ENCODE results near the gene GPLD1. TPM values are rescaled to one million over a fixed set of nuclear protein-coding genes. Genes with fewer than 3 reads are reported as not detected.

GPLD1 gene
- total and polyA plus RNA-seq, 4 donors: 0.45 to 3.8 (median 1.7) TPM

- 92% methylated on average over 9 of the region's 9 CpGs for WGBS, 2 donors
- no peak for TF ChIP-seq CTCF (IDR thresholded peaks at IDR 0.05; ENCODE audit: control extremely low read depth, extremely low read depth)
- H3K27me3 ChIP-seq (ENCODE audit: control insufficient read depth in 3 of 3, insufficient read depth in 3 of 3, low read length in 2 of 3): no peaks in the 10 kb centered on the region
Measured at GRCh38 chr6:24432611-24433010, 56.8 kb downstream of the GPLD1 start.

GRCh38 chr6:24431045-24431451 is 58.3 kb downstream of the GPLD1 start:
- peak; percentile 61 for ATAC-seq (ENCODE audit: insufficient read depth, low FRiP score)

More at GRCh38 chr6:24432611-24433010, 56.8 kb downstream of the GPLD1 start:
- Histone ChIP-seq H3K4me3 (no peak overlapping the region), H3K9ac (ENCODE audit: insufficient read depth in 1 of 2, low read length in 2 of 2) (no peak overlapping the region), H3K9me3 (ENCODE audit: control insufficient read depth in 4 of 4, insufficient read depth in 3 of 4, low read length in 3 of 4) (no peaks in the 10 kb centered on the region), H3K36me3 (ENCODE audit: control insufficient read depth in 4 of 4, insufficient read depth in 4 of 4, low read length in 4 of 4) (peaks cover 0 to 3% (median 2%) of the 10 kb centered on the region in 4 donors), H3K27ac (ENCODE audit: low read depth in 1 of 2, low read length in 1 of 2) (no peak overlapping the region), H3K4me1 (ENCODE audit: control insufficient read depth in 5 of 5, insufficient read depth in 5 of 5, low read length in 5 of 5) (no peaks in the 10 kb centered on the region)
- DNase-seq (no peak), ATAC-seq (ENCODE audit: insufficient read depth, low FRiP score) (no peak)

GRCh38 chr6:24430086-24430485 is 59.3 kb downstream of the GPLD1 start:
- Histone ChIP-seq H3K27ac (ENCODE audit: low read depth in 1 of 2, low read length in 1 of 2) (no peak overlapping the region), H3K36me3 (ENCODE audit: control insufficient read depth in 4 of 4, insufficient read depth in 4 of 4, low read length in 4 of 4) (peaks cover 0 to 8% (median 5%) of the 10 kb centered on the region in 4 donors), H3K4me3 (no peak overlapping the region), H3K9ac (ENCODE audit: insufficient read depth in 1 of 2, low read length in 2 of 2) (no peak overlapping the region), H3K4me1 (ENCODE audit: control insufficient read depth in 5 of 5, insufficient read depth in 5 of 5, low read length in 5 of 5) (no peaks in the 10 kb centered on the region), H3K27me3 (ENCODE audit: control insufficient read depth in 3 of 3, insufficient read depth in 3 of 3, low read length in 2 of 3) (no peaks in the 10 kb centered on the region), H3K9me3 (ENCODE audit: control insufficient read depth in 4 of 4, insufficient read depth in 3 of 4, low read length in 3 of 4) (no peaks in the 10 kb centered on the region)
- 84 to 95% methylated on average over 3 of the region's 3 CpGs for WGBS, 2 donors
- no peak for DNase-seq
- no peak for ATAC-seq (ENCODE audit: insufficient read depth, low FRiP score)
- no peak for TF ChIP-seq CTCF (IDR thresholded peaks at IDR 0.05; ENCODE audit: control extremely low read depth, extremely low read depth)

More at GRCh38 chr6:24431045-24431451, 58.3 kb downstream of the GPLD1 start:
- DNase-seq: peak in 2 of 3 donors; percentile 26 to 41
- no peaks in the 10 kb centered on the region for H3K9me3 ChIP-seq (ENCODE audit: control insufficient read depth in 4 of 4, insufficient read depth in 3 of 4, low read length in 3 of 4)
- peak; percentile 54 for TF ChIP-seq CTCF (IDR thresholded peaks at IDR 0.05; ENCODE audit: control extremely low read depth, extremely low read depth)
- WGBS, 2 donors: 71 to 81% methylated on average over 1 of the region's 1 CpG
- H3K27ac ChIP-seq (ENCODE audit: low read depth in 1 of 2, low read length in 1 of 2): no peak overlapping the region
- peaks cover 0 to 8% (median 4%) of the 10 kb centered on the region in 4 donors for H3K36me3 ChIP-seq (ENCODE audit: control insufficient read depth in 4 of 4, insufficient read depth in 4 of 4, low read length in 4 of 4)
- H3K27me3 ChIP-seq (ENCODE audit: control insufficient read depth in 3 of 3, insufficient read depth in 3 of 3, low read length in 2 of 3): no peaks in the 10 kb centered on the region
- no peaks in the 10 kb centered on the region for H3K4me1 ChIP-seq (ENCODE audit: control insufficient read depth in 5 of 5, insufficient read depth in 5 of 5, low read length in 5 of 5)
- H3K9ac ChIP-seq (ENCODE audit: insufficient read depth in 1 of 2, low read length in 2 of 2): no peak overlapping the region
- no peak overlapping the region for H3K4me3 ChIP-seq

- 53 to 68% methylated on average over 3 of the region's 3 CpGs for WGBS, 2 donors
- H3K27ac ChIP-seq (ENCODE audit: low read depth in 1 of 2, low read length in 1 of 2): no peak overlapping the region
Measured at GRCh38 chr6:24429146-24429545, 60.2 kb downstream of the GPLD1 start.

More at GRCh38 chr6:24429146-24429545, 60.2 kb downstream of the GPLD1 start:
- Histone ChIP-seq H3K9ac (ENCODE audit: insufficient read depth in 1 of 2, low read length in 2 of 2) (no peak overlapping the region), H3K9me3 (ENCODE audit: control insufficient read depth in 4 of 4, insufficient read depth in 3 of 4, low read length in 3 of 4) (no peaks in the 10 kb centered on the region), H3K4me3 (no peak overlapping the region), H3K4me1 (ENCODE audit: control insufficient read depth in 5 of 5, insufficient read depth in 5 of 5, low read length in 5 of 5) (no peaks in the 10 kb centered on the region), H3K27me3 (ENCODE audit: control insufficient read depth in 3 of 3, insufficient read depth in 3 of 3, low read length in 2 of 3) (no peaks in the 10 kb centered on the region), H3K36me3 (ENCODE audit: control insufficient read depth in 4 of 4, insufficient read depth in 4 of 4, low read length in 4 of 4) (peaks cover 5 to 16% (median 8%) of the 10 kb centered on the region in 4 donors)
- DNase-seq: no peak
- no peak for ATAC-seq (ENCODE audit: insufficient read depth, low FRiP score)
- TF ChIP-seq CTCF (IDR thresholded peaks at IDR 0.05; ENCODE audit: control extremely low read depth, extremely low read depth): no peak

Data from lung (tissue), 12 donors.